ENCODE data around the gene RILPL1.
A peak's percentile ranks its signal among the peaks of the same experiment; 100 is the strongest.
"Not testable (repeated sequence)": the region's sequence is repeated elsewhere in the genome, so short reads cannot be mapped to it uniquely, and the experiment has no call there.

Gene RILPL1

DNA sequence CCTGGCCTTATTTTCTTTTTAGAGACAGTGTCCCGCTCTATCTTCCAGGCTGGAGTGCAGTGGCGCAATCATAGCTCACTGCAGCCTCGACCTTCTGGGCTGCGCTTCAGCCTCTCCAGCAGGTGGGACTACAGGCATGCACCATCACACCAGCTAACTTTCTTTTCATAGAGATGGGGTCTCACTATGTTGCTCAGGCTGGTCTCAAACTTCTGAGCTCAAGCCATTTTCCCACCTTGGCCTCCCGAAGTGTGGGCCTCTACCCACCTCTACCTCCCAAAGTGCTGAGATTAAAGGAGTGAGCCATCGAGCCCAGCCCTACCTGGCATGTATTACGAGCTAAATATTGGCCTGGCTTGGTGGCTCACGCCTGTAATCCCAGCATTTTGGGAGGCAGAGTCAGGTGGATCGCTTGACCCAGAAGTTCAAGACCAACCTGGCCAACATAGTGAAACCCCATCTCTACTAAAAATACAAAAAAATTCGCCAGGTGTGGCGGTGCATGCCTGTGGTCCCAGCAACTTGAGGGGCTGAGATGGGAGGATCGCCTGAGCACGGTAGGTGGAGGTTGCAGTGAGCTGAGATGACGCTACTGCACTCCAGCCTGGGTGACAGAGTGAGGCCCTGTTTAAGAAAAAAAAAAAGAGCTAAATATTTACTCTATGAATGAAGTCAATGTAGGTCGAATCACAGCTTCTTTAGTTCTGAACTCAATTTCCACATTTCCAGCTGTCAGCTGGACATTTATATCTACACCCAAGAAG, 7.6 kb upstream of the RILPL1 start:
- TF ChIP-seq, protein P1, sequence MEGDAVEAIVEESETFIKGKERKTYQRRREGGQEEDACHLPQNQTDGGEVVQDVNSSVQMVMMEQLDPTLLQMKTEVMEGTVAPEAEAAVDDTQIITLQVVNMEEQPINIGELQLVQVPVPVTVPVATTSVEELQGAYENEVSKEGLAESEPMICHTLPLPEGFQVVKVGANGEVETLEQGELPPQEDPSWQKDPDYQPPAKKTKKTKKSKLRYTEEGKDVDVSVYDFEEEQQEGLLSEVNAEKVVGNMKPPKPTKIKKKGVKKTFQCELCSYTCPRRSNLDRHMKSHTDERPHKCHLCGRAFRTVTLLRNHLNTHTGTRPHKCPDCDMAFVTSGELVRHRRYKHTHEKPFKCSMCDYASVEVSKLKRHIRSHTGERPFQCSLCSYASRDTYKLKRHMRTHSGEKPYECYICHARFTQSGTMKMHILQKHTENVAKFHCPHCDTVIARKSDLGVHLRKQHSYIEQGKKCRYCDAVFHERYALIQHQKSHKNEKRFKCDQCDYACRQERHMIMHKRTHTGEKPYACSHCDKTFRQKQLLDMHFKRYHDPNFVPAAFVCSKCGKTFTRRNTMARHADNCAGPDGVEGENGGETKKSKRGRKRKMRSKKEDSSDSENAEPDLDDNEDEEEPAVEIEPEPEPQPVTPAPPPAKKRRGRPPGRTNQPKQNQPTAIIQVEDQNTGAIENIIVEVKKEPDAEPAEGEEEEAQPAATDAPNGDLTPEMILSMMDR (IDR thresholded peaks at IDR 0.05; ENCODE audit: borderline replicate concordance, insufficient read depth, low read depth, low read length) = no peak
- no peak overlapping the region for H3K4me3 ChIP-seq (ENCODE audit: low read depth, low read length)

DNA sequence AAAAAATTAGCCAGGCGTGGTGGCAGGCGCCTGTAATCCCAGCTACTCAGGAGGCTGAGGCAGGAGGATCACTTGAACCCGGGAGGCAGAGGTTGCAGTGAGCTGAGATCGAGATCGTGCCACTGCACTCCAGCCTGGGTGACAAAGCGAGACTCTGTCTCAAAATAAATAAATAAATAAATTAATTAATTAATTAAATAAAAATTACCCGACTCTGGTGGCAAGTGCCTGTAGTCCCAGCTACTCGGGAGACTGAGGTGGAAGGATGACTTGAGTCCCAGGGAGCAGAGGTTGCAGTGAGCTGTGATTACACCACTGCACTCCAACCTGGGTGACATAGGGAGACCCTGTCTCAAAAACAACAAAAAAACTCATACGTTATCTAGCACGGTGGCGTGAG, 2.4 kb upstream of the RILPL1 start:
- H3K4me3 ChIP-seq (ENCODE audit: low read depth, low read length) = not testable (repeated sequence)

DNA sequence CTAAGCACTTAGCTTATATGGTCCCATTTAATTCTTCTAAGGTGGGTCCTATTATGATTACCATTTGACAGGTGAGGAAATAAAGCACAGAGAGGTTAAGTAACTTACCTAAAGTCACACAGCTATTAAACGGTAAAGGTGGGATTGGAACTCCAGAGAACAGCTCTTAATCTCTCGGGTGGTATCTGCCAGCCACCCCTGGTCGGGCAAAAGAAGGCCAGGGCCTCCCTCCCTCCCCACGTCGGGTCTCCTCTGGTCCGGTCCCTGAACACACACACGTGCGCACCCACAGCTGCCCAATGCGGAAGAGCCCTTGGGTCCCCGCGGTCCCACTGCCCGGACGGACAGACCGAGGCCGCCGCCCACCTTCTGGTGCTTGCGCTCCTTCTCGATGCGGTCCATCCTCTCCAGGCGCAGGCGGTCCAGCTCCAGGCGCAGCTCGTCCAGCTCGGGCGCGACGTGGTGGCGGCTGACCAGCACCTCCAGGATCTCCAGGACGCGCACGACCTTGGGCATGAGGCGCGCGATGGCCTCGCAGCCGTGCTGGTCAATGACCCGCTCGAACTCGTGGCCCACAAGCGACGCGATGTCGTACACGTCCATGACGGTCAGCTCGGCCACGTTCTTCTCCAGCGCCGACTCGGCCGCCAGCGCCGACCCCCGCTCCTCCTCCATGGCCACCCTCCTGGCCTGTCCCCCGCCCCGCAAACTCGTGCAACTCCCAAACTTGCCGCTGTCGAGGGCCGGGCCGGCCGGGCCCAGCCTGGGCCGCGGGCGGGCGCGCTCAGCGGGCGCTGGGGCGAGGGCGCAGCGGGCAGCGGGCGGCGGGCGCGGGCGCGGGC, 490 bp downstream of the RILPL1 start:
- peak overlapping the region; percentile 53 for H3K4me3 ChIP-seq (ENCODE audit: low read depth, low read length)
- TF ChIP-seq, protein P1 (IDR thresholded peaks at IDR 0.05; ENCODE audit: borderline replicate concordance, insufficient read depth, low read depth, low read length) = no peak

DNA sequence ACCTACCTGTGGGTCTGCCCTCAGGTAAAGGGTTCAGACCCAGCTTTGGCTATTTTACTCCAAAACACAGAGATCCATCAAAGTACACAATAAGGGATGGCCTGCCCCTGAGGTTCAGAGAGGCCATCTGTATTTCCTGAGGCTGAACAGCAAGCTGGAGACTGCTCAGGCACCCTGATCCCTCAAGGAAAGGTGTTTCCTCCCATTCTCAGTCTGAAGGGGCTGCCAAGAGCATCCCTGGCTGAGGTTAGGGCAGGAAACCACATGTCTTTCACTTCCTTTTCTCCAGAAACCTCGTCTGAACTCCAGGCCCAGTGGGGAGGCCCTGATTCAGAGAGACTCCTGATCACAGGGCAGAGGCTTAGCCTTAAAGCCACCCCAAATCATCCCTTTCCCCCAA, 1.5 kb downstream of the RILPL1 start:
- no peak overlapping the region for H3K4me3 ChIP-seq (ENCODE audit: low read depth, low read length)
- TF ChIP-seq, protein P1 (IDR thresholded peaks at IDR 0.05; ENCODE audit: borderline replicate concordance, insufficient read depth, low read depth, low read length) = no peak

DNA sequence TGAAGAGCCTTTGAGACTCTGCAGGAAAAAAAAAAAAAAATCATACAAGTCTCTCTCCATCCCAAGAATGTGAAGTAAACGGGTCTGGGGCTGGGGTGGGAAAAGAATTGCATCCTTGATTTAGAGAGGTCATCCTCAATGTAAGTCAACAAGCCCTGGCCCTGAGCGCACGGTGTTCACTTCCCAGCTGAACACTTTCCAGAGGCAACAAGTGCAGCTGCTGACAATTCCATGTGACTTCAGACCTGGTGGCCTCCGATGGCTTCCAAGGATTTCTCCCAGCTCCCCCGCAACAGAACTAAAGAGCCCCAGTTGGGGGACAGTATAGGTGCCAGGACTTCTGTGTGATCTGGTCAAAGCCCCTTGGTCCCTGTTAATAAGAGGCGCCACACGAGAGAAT, 2.4 kb downstream of the RILPL1 start:
- no peak overlapping the region for H3K4me3 ChIP-seq (ENCODE audit: low read depth, low read length)
- TF ChIP-seq, protein P1 (IDR thresholded peaks at IDR 0.05; ENCODE audit: borderline replicate concordance, insufficient read depth, low read depth, low read length) = no peak

DNA sequence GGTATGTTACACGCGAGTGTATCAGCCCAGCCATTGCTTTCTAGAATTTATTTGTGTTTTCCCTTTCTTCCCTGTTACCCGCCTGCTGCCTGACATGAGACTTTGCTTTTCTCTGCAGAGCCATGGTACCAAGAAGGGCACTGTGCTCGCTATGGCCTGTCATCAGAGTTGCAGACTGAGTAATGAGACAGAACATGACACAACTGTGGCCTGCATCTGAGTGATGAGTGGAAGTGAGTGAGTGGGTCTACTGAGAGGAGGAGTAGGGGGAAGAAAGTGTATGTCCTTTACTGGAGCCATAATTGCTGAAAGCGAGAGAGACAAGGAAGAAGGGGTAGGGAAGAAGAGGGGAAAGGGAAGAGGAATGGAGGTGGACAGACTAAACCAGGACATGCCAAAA, 2.9 kb downstream of the RILPL1 start:
- H3K4me3 ChIP-seq (ENCODE audit: low read depth, low read length) = no peak overlapping the region

DNA sequence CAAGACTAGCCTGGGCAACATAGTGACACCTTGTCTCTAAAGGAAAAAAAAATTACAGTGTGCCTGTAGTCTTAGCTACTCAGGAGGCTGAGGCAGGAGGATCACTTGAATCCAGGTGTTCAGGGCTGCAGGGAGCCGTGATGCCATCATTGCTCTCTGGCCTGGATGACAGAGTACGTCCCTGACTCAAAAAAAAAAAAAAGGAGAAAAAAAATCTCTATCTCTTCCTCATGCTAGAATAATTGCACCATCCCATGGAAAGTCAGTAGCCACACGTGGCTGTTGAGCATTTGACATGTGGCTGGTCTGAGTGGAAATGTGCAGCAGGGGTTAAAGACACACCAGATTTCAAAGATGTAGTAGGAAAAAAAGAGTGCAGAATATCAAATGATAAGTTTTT, 3.8 kb downstream of the RILPL1 start:
- H3K4me3 ChIP-seq (ENCODE audit: low read depth, low read length) = no peak overlapping the region
- TF ChIP-seq, protein P1 (IDR thresholded peaks at IDR 0.05; ENCODE audit: borderline replicate concordance, insufficient read depth, low read depth, low read length) = no peak

More for the DNA sequence above, 2.9 kb downstream of the RILPL1 start:
- TF ChIP-seq, protein P1 (IDR thresholded peaks at IDR 0.05; ENCODE audit: borderline replicate concordance, insufficient read depth, low read depth, low read length) = no peak
